Thoracic aorta (tissue), 2 donors: ENCODE data around the gene KLRK1. TPM values are rescaled to one million over a fixed set of nuclear protein-coding genes. Genes with fewer than 3 reads are reported as not detected.
"Not testable (repeated sequence)": the region's sequence is repeated elsewhere in the genome, so short reads cannot be mapped to it uniquely, and the experiment has no call there.

Source experiments
- ATAC-seq: fragments of 150-250 bp; one replicate; pipeline ENCODE4 v1.8.0; 2017; ENCODE audit warnings: low read depth; ENCODE audit not compliant: insufficient number of reproducible peaks, low FRiP score
- DNase-seq: peaks from one replicate; pipeline ENCODE4 v3.0.0-alpha.2; 2020; ENCODE audit warnings: low spot score
- H3K27ac ChIP-seq, 2 donors: fragments of 200-600 bp; sonication (generic); 1 replicate in 1 of 2; 2 replicates in 1 of 2; pipeline ENCODE4 v1.5.1; 2016; ENCODE audit warnings: mild to moderate bottlenecking in 2 of 2, moderate library complexity in 2 of 2
- H3K27me3 ChIP-seq: fragments of 200-600 bp; sonication (generic); replicated peaks from 2 replicates; pipeline ENCODE4 v1.6.0; 2016; ENCODE audit warnings: mild to moderate bottlenecking; ENCODE audit not compliant: insufficient read depth
- H3K36me3 ChIP-seq: fragments of 200-600 bp; sonication (generic); one replicate; pipeline ENCODE4 v1.5.1; 2016
- H3K4me1 ChIP-seq, 2 donors: fragments of 200-600 bp; sonication (generic); 1 replicate in 1 of 2; 2 replicates in 1 of 2; pipeline versions ENCODE4 v1.5.1 to v1.6.0; 2016; ENCODE audit warnings: low read depth in 2 of 2, mild to moderate bottlenecking in 1 of 2; ENCODE audit not compliant: control insufficient read depth in 1 of 2
- H3K4me3 ChIP-seq: fragments of 200-600 bp; sonication (generic); 2 replicates; pipeline ENCODE4 v1.5.1; 2016; ENCODE audit warnings: mild to moderate bottlenecking
- H3K9me3 ChIP-seq: fragments of 200-600 bp; sonication (generic); 2 replicates; pipeline ENCODE4 v1.5.1; 2016
- total RNA-seq, 2 donors: library from RNA; depleted of rRNA; stranded (reverse); fragments of >200 nt; gene quantifications; one replicate each; pipeline versions ENCODE4 v1.1.0 to v1.2.3, GENCODE V29; 2016
- TF ChIP-seq, protein P1 (sequence below): fragments of 200-600 bp; sonication (generic); IDR thresholded peaks from one replicate; pipeline ENCODE4 v1.5.1; 2019; ENCODE audit warnings: antibody characterized with exemption

Gene KLRK1
- total RNA-seq, 2 donors from 2014 or later: 1.2 to 4.5 TPM

DNA sequence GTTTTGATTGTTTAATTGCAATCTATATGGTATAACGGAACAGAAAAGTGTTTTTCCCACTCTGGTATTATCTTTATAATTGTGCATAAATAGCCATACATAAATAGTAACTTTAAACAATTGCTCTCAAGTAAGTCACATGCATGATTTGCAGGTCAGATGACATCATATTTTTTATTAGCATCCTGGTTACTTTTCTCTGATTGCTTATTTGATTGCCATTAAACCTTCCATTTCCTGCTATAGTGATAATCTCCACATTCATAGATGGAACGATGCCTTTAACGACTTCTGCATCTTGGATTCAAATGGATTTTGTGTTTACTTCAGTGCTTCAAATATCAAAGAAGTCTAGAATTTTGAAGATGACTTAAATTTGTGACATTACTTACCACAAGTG, 3.5 kb upstream of the KLRK1 start:
- H3K27ac ChIP-seq: no peak overlapping the region
- TF ChIP-seq, protein P1, sequence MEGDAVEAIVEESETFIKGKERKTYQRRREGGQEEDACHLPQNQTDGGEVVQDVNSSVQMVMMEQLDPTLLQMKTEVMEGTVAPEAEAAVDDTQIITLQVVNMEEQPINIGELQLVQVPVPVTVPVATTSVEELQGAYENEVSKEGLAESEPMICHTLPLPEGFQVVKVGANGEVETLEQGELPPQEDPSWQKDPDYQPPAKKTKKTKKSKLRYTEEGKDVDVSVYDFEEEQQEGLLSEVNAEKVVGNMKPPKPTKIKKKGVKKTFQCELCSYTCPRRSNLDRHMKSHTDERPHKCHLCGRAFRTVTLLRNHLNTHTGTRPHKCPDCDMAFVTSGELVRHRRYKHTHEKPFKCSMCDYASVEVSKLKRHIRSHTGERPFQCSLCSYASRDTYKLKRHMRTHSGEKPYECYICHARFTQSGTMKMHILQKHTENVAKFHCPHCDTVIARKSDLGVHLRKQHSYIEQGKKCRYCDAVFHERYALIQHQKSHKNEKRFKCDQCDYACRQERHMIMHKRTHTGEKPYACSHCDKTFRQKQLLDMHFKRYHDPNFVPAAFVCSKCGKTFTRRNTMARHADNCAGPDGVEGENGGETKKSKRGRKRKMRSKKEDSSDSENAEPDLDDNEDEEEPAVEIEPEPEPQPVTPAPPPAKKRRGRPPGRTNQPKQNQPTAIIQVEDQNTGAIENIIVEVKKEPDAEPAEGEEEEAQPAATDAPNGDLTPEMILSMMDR: no peak
- peaks cover 3 to 8% of the 10 kb centered on the region in 2 donors for H3K4me1 ChIP-seq
- no peak for DNase-seq
- H3K27me3 ChIP-seq: no peaks in the 10 kb centered on the region
- no peak for ATAC-seq
- no peak overlapping the region for H3K4me3 ChIP-seq
- H3K9me3 ChIP-seq: no peaks in the 10 kb centered on the region
- H3K36me3 ChIP-seq: no peaks in the 10 kb centered on the region

DNA sequence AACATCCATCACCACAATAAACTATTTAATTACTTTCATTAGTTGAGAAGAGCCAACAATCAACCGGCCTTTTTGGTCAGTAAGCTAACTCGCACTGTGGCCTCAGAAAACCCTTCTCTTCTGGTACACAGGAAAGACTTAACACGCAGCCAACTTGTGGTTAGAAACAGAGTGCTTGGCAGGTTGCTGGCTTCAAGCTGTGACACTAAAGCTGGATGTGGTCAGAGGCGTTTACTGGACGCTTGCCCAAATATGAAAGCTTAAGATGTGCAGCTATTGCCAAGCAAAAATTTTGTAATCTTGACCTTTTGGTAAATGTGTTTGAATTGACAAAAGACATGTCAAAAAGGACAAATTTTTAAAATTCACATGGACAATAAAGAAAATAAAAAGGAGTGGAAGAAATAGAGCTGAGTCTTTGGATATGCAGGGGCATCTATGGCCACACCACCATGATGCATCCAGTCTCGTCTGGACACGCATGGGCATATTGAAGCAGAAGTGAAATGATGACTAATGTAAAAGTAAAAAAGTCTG, 2.6 kb upstream of the KLRK1 start:
- no peaks in the 10 kb centered on the region for H3K9me3 ChIP-seq
- TF ChIP-seq, protein P1: no peak
- H3K4me1 ChIP-seq: peaks cover 3 to 8% of the 10 kb centered on the region in 2 donors
- H3K27ac ChIP-seq: no peak overlapping the region
- H3K36me3 ChIP-seq: no peaks in the 10 kb centered on the region
- H3K27me3 ChIP-seq: no peaks in the 10 kb centered on the region
- ATAC-seq: peak; percentile 66
- DNase-seq: no peak
- no peak overlapping the region for H3K4me3 ChIP-seq

DNA sequence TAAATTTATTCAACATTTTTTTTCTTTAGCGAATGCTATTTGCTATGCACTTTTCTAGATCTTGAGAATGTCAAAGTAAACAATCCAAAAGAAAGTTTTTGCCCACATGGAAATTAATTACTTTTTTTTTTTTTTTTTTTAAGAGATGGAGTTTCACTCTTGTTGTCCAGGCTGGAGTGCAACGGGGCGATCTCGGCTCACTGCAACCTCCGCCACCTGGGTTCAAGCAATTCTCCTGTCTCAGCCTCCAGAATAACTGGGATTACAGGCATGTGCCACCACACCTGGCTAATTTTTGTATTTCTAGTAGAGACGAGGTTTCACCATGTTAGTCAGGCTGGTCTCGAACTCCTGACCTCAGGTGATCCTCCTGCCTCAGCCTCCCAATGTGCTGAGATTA, 1.1 kb upstream of the KLRK1 start:
- not testable (repeated sequence) for H3K4me1 ChIP-seq, H3K27me3 ChIP-seq, H3K9me3 ChIP-seq, H3K4me3 ChIP-seq, ATAC-seq, DNase-seq, H3K27ac ChIP-seq, H3K36me3 ChIP-seq

DNA sequence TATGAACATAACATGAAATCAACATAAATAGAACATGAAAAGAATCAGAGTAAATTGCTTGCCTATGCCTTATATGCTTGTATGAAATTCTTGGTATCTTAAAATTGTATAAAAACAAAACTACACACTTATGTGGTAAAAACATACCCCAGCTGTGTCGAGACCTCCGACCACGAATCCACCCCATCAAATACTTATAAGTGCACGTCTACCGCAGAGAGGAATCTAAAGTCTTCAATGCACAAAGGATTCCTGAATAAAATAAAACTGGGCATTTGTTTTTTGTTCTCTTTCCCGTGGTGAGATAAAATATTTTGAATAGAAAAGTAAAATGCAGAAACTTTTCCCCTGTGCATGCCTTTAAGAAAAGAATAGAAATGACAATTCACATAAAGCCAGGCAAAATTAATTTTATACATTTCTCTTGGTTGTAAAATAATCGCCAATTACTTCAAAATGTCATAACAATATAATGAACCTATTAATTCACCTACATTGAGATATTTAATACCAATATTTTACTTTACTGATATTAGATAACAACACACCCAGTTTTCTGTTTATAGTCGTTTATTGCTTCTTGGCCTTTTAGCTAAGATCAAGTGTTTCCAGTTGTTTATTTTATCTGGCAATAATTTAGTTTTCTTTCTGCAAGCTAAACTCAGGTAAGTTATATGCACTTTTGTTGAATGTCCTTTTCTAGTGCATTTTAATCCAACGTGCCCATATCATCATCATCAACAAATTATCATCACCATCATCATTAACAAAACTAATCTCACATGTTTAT, 1.0 kb downstream of the KLRK1 start:
- no peak overlapping the region for H3K27ac ChIP-seq
- ATAC-seq: no peak
- H3K36me3 ChIP-seq: no peaks in the 10 kb centered on the region
- no peaks in the 10 kb centered on the region for H3K9me3 ChIP-seq
- peaks cover 3 to 4% of the 10 kb centered on the region in 2 donors for H3K4me1 ChIP-seq
- TF ChIP-seq, protein P1: no peak
- no peaks in the 10 kb centered on the region for H3K27me3 ChIP-seq
- peak overlapping the region; percentile 3 for H3K4me3 ChIP-seq
- DNase-seq: no peak

DNA sequence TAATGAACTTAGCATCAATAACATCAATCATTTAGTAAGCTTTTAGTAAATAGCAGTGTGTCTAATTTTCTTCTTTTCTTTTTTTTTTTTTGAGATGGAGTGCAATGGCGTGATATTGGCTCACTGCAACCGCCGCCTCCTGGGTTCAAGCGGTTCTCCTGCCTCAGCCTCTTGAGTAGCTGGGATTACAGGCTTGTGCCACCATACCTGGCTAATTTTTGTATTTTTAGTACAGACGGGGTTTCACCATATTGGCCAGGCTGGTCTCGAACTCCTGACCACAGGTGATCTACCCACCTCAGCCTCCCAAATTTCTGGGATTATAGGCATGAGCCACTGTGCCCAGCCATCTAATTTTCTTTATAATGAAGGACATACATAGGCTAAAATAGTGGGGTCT, 2.3 kb downstream of the KLRK1 start:
- H3K27me3 ChIP-seq, H3K27ac ChIP-seq, H3K4me1 ChIP-seq, H3K4me3 ChIP-seq, DNase-seq, H3K36me3 ChIP-seq, ATAC-seq, H3K9me3 ChIP-seq: not testable (repeated sequence)

DNA sequence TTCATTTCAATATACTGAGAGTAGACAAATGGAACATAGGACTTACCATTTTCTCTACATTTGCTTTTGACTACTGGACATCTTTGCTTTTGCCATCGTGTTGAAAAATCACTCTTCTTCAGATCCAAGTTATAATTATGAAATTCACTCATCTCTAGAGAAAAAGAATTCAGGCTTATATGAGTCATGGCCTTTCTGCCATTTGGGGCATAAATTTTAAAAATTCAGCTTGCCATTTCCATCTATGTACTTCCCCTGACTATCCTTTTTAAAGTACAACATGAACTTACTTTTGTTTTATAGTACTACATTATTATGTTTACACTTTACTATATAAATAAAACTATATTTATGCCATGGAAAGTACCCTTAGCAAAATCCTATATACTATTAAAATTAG, 3.0 kb downstream of the KLRK1 start:
- H3K9me3 ChIP-seq: no peaks in the 10 kb centered on the region
- no peak overlapping the region for H3K4me3 ChIP-seq
- no peaks in the 10 kb centered on the region for H3K27me3 ChIP-seq
- no peaks in the 10 kb centered on the region for H3K36me3 ChIP-seq
- DNase-seq (no peak), ATAC-seq (no peak)
- H3K27ac ChIP-seq: no peak overlapping the region
- TF ChIP-seq, protein P1: no peak
- no peaks in the 10 kb centered on the region for H3K4me1 ChIP-seq
